ENCODE results near the gene LSG1.

- no peak for TF ChIP-seq ZNF24 (IDR thresholded peaks at IDR 0.05)
- TF ChIP-seq ATF2 (IDR thresholded peaks at IDR 0.05; ENCODE audit: low read length), result no peak
- no peak for TF ChIP-seq SMAD5 (IDR thresholded peaks at IDR 0.05; ENCODE audit: low read depth)
- no peak for TF ChIP-seq CTCF (IDR thresholded peaks at IDR 0.05 in 2 of 3, conservative IDR thresholded peaks at IDR 0.05 in 1 of 3; ENCODE audit: control insufficient read depth in 2 of 3, extremely low read depth in 1 of 3, insufficient read depth in 1 of 3, low read depth in 3 of 3, low read length in 3 of 3)
- TF ChIP-seq NFIC (IDR thresholded peaks at IDR 0.05; ENCODE audit: low read depth, low read length), result no peak
- TF ChIP-seq SP1 (IDR thresholded peaks at IDR 0.05; ENCODE audit: low read depth, low read length), result no peak
- TF ChIP-seq ETV6 (conservative IDR thresholded peaks at IDR 0.05 in 1 of 2, IDR thresholded peaks at IDR 0.05 in 1 of 2; ENCODE audit: borderline replicate concordance in 1 of 2, low read depth in 1 of 2), result no peak
- no peak for TF ChIP-seq PRDM15 (CRISPR knock-in tag; IDR thresholded peaks at IDR 0.05)
Observed at GRCh38 chr3:194702545-194702944, 30.6 kb upstream of the LSG1 start.
